ENCODE data around the gene PABPN1L. TPM values are rescaled to one million over a fixed set of nuclear protein-coding genes. Genes with fewer than 3 reads are reported as not detected.

PABPN1L gene
- total and polyA plus RNA-seq, 2 of the 8 experiments (the other 6 are each of a cell fraction or from before 2014, with no cell fraction given), result not detected

GRCh38 chr16:88833086-88833485, 33.4 kb downstream of the PABPN1L start (continued):
- no peak for TF ChIP-seq FOSL1 (IDR thresholded peaks at IDR 0.05; ENCODE audit: insufficient read depth, low read depth, low read length)
- no peak for TF ChIP-seq ATF2 (IDR thresholded peaks at IDR 0.05; ENCODE audit: low read length)
- no peak for TF ChIP-seq JUN (IDR thresholded peaks at IDR 0.05; ENCODE audit: low read depth, low read length)
- no peak for TF ChIP-seq SAP30 (IDR thresholded peaks at IDR 0.05; ENCODE audit: insufficient read depth, insufficient replicate concordance, low read length)
- no peak for TF ChIP-seq SP1 (IDR thresholded peaks at IDR 0.05; ENCODE audit: low read depth, low read length)
- TF ChIP-seq SIN3A (conservative IDR thresholded peaks at IDR 0.05 in 1 of 2, IDR thresholded peaks at IDR 0.05 in 1 of 2; ENCODE audit: low read depth in 1 of 2, low read length in 2 of 2), result no peak

Measured in H1 (cell line).